Tibial artery (tissue), 4 donors: ENCODE results near the gene F10.
A peak's percentile ranks its signal among the peaks of the same experiment; 100 is the strongest.

ENCODE experiments used
- DNase-seq, 2 donors: peaks; one replicate each; pipeline ENCODE4 v3.0.0-alpha.2; 2019
- H3K27ac ChIP-seq, 2 donors: fragments of 200-600 bp; sonication (generic) in 1 of 2; 1 replicate in 1 of 2; 2 replicates in 1 of 2; pipeline ENCODE4 v1.5.1; 2018 to 2019; ENCODE audit warnings: mild to moderate bottlenecking in 1 of 2
- H3K27me3 ChIP-seq, 2 donors: fragments of 200-600 bp; sonication (generic) in 1 of 2; one replicate each; pipeline versions ENCODE4 v1.5.1 to v1.6.0; 2016 to 2019
- H3K36me3 ChIP-seq, 3 donors: fragments of 200-600 bp; sonication (generic) in 2 of 3; one replicate each; pipeline ENCODE4 v1.5.1; 2016 to 2019; ENCODE audit warnings: mild to moderate bottlenecking in 2 of 3
- H3K4me1 ChIP-seq, 4 donors: fragments of 200-600 bp; sonication (generic) in 2 of 4; 1 replicate in 3 of 4; 2 replicates in 1 of 4; pipeline ENCODE4 v1.5.1; 2016 to 2019
- H3K4me3 ChIP-seq, 2 donors: fragments of 200-600 bp; sonication (generic) in 1 of 2; 1 replicate in 1 of 2; 2 replicates in 1 of 2; pipeline ENCODE4 v1.5.1; 2018 to 2019; ENCODE audit warnings: mild to moderate bottlenecking in 2 of 2
- H3K9me3 ChIP-seq, 3 donors: fragments of 200-600 bp; sonication (generic) in 1 of 3; one replicate each; pipeline ENCODE4 v1.5.1; 2016 to 2019
- CTCF ChIP-seq, 2 experiments: fragments of 200-600 bp in 1 of 2; fragments of 450-650 bp in 1 of 2; IDR thresholded peaks; one replicate each; pipeline ENCODE4 v1.5.1; 2017 to 2019; ENCODE audit warnings: antibody characterized with exemption in 2 of 2, mild to moderate bottlenecking in 1 of 2, moderate library complexity in 1 of 2
- intact Hi-C: fragments of 100-400 bp; cut with DNase I; formaldehyde crosslinking; loops from one replicate; pipeline ENCODE4 v1.15.0; 2023; ENCODE audit warnings: low total_unique reads

F10 gene

GRCh38 chr13:113122550-113123225 lies at the start of gene F10:
TSS of gene F10 (plus strand) at chr13:113122799. CDS start at chr13:113122856, 57 bp downstream.
- TF ChIP-seq CTCF (IDR thresholded peaks at IDR 0.05): peak; percentile 4 to 28
- H3K9me3 ChIP-seq: no peaks in the 10 kb centered on the region
- peak within 1 kb of the TSS; percentile 52 to 62 for H3K27ac ChIP-seq
- H3K4me1 ChIP-seq: peaks cover 0 to 9% (median 1%) of the 10 kb centered on the region in 4 donors
- H3K36me3 ChIP-seq: no peaks in the 10 kb centered on the region
- no peaks in the 10 kb centered on the region for H3K27me3 ChIP-seq
- DNase-seq: peak; percentile 75 to 80
- peak within 1 kb of the TSS; percentile 32 to 43 for H3K4me3 ChIP-seq
- intact Hi-C loops: no loop called here

- no peak for TF ChIP-seq CTCF (IDR thresholded peaks at IDR 0.05)
- Histone ChIP-seq H3K4me3 (no peak overlapping the region), H3K9me3 (no peaks in the 10 kb centered on the region), H3K36me3 (peaks cover 0 to 77% (median 36%) of the 10 kb centered on the region in 3 donors), H3K27me3 (no peaks in the 10 kb centered on the region), H3K27ac (no peak overlapping the region), H3K4me1 (no peaks in the 10 kb centered on the region)
- no peak for DNase-seq
- intact Hi-C loops: no loop called here
These were observed 48.7 kb upstream of the F10 start for GRCh38 chr13:113073942-113074341.

- intact Hi-C loops: no loop called here
- no peak for TF ChIP-seq CTCF (IDR thresholded peaks at IDR 0.05)
- DNase-seq: no peak
- H3K27ac ChIP-seq: no peak overlapping the region
- no peak overlapping the region for H3K4me3 ChIP-seq
- peaks cover 0 to 81% (median 36%) of the 10 kb centered on the region in 3 donors for H3K36me3 ChIP-seq
- no peaks in the 10 kb centered on the region for H3K9me3 ChIP-seq
- H3K4me1 ChIP-seq: no peaks in the 10 kb centered on the region
- no peaks in the 10 kb centered on the region for H3K27me3 ChIP-seq
These were observed 48.2 kb upstream of the F10 start for GRCh38 chr13:113074401-113074800.

GRCh38 chr13:113074876-113075275 lies 47.7 kb upstream of the F10 start:
- Histone ChIP-seq H3K27me3 (no peaks in the 10 kb centered on the region), H3K27ac (no peak overlapping the region), H3K36me3 (peaks cover 0 to 78% (median 36%) of the 10 kb centered on the region in 3 donors), H3K9me3 (no peaks in the 10 kb centered on the region), H3K4me3 (no peak overlapping the region), H3K4me1 (no peaks in the 10 kb centered on the region)
- no peak for DNase-seq
- intact Hi-C loops: no loop called here
- no peak for TF ChIP-seq CTCF (IDR thresholded peaks at IDR 0.05)

- DNase-seq: no peak
- Histone ChIP-seq H3K9me3 (no peaks in the 10 kb centered on the region), H3K36me3 (peaks cover 0 to 69% (median 36%) of the 10 kb centered on the region in 3 donors), H3K27ac (no peak overlapping the region), H3K27me3 (peaks cover 0 to 4% of the 10 kb centered on the region in 2 donors), H3K4me3 (no peak overlapping the region), H3K4me1 (no peaks in the 10 kb centered on the region)
- no peak for TF ChIP-seq CTCF (IDR thresholded peaks at IDR 0.05)
- intact Hi-C loops: no loop called here
These were observed 46.9 kb upstream of the F10 start for GRCh38 chr13:113075711-113076110.
